A673 (cell line): Measurements from ENCODE around the gene TMPRSS11E.

Source experiments
- CTCF ChIP-seq: fragments of 300-800, 200-600 bp; sonication (generic); conservative IDR thresholded peaks from 2 replicates; pipeline ENCODE4 v1.5.1; 2017; ENCODE audit warnings: low read depth, mild to moderate bottlenecking, antibody characterized with exemption, low read length, moderate library complexity, mixed read lengths
- EZH2 ChIP-seq: fragments of 200-600 bp; sonication (generic); IDR thresholded peaks from 2 replicates; pipeline ENCODE4 v1.6.1; 2017; ENCODE audit warnings: borderline replicate concordance, low read depth, mild to moderate bottlenecking, mixed read lengths, antibody characterized with exemption, low read length; ENCODE audit not compliant: poor library complexity, severe bottlenecking

- TF ChIP-seq CTCF (no peak), EZH2 (no peak)
These were observed 30.7 kb upstream of the TMPRSS11E start for GRCh38 chr4:68416591-68416990.
